A673 (cell line): ENCODE measurements around the gene FOXJ3.

ENCODE experiments used
- CTCF ChIP-seq: fragments of 300-800, 200-600 bp; sonication (generic); conservative IDR thresholded peaks from 2 replicates; pipeline ENCODE4 v1.5.1; 2017; ENCODE audit warnings: low read depth, mild to moderate bottlenecking, antibody characterized with exemption, low read length, moderate library complexity, mixed read lengths
- EZH2 ChIP-seq: fragments of 200-600 bp; sonication (generic); IDR thresholded peaks from 2 replicates; pipeline ENCODE4 v1.6.1; 2017; ENCODE audit warnings: borderline replicate concordance, low read depth, mild to moderate bottlenecking, mixed read lengths, antibody characterized with exemption, low read length; ENCODE audit not compliant: poor library complexity, severe bottlenecking

DNA sequence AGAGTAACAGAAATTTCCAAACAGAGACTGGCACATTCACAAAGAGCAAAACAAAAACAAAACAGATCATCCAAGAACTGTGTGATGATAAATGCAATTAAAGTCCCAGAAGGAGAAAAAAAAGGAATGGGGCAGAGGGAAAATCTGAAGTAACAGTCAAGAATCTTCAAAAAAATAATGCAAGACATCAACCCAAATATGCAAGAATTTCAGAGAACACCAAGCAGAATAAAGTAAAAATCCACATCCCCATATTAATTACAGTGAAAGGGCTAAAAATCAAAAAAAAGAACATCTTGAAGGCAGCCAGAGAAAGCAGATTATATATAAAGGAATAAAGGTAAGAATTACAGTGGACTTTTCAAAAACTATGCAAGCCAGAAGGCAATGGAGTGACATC is 67.1 kb downstream of the FOXJ3 start:
- TF ChIP-seq EZH2 (no peak), CTCF (no peak)
